ENCODE measurements around the gene RGS18.
"Not testable (repeated sequence)": the region's sequence is repeated elsewhere in the genome, so short reads cannot be mapped to it uniquely, and the experiment has no call there.

Gene RGS18

DNA sequence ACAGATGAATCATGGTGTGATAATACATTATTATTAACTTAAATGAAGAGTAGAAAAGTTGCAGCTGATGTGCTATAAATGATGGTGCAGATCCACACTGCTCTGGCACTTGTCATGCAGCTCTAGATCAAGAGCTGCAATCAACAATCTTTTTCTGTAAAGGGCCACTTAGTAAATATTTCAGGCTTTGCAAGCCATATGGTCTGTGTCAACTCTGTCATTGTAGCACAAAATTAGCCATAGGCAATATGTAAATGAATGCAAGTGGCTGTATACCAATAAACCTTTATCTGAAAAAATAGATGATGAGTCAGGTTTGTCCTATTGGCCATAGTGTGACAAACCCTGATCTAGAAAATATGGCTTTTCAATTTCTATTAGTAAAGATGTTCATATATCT is 66.6 kb downstream of the RGS18 start:
- DNase-seq (ENCODE audit: low read depth) = no peak
- no peak overlapping the region for H3K4me3 ChIP-seq (replicated peaks; ENCODE audit: low read depth, low read length)
- TF ChIP-seq, protein P1, sequence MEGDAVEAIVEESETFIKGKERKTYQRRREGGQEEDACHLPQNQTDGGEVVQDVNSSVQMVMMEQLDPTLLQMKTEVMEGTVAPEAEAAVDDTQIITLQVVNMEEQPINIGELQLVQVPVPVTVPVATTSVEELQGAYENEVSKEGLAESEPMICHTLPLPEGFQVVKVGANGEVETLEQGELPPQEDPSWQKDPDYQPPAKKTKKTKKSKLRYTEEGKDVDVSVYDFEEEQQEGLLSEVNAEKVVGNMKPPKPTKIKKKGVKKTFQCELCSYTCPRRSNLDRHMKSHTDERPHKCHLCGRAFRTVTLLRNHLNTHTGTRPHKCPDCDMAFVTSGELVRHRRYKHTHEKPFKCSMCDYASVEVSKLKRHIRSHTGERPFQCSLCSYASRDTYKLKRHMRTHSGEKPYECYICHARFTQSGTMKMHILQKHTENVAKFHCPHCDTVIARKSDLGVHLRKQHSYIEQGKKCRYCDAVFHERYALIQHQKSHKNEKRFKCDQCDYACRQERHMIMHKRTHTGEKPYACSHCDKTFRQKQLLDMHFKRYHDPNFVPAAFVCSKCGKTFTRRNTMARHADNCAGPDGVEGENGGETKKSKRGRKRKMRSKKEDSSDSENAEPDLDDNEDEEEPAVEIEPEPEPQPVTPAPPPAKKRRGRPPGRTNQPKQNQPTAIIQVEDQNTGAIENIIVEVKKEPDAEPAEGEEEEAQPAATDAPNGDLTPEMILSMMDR (IDR thresholded peaks at IDR 0.05; ENCODE audit: low read length, missing control alignments) = no peak

DNA sequence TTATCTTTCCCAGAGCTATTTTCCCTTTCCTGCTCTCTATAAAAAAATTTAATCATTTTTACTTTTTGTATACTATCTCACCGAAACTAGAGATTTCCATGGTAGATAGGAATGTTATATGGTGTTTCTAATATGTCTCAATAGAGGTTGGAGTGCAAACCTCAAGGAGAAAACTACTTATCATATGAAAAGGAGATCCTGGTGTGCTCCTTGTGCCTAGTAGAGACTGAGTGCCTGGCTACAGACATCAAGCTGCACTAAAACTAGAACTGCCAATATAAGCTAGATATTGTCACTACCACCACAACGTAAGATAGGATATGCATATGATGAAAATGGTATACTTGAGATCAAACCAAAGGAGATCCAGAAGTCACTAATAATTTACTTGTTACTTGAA is 67.0 kb downstream of the RGS18 start:
- TF ChIP-seq, protein P1 (IDR thresholded peaks at IDR 0.05; ENCODE audit: low read length, missing control alignments) = no peak
- no peak overlapping the region for H3K4me3 ChIP-seq (replicated peaks; ENCODE audit: low read depth, low read length)
- DNase-seq (ENCODE audit: low read depth) = peak; percentile 3

DNA sequence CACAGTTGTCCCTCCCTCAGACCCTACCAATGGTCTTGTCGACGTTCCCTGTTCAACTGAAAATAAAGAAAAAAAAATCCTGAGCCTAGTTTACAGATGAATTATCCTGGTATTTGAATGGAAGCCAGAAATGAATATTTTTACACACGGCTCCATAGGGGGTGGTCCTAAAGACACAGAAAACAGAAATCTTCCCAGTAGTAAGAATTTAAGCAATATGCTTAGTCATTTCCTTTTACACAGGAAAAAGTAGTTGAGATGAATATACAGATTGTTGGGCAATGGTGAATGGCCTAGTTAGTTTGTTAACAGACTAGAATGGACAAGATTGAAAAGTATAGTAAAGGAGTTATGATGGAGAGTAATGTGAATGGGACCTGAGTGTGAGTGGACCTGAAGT is 67.4 kb downstream of the RGS18 start:
- H3K4me3 ChIP-seq (replicated peaks; ENCODE audit: low read depth, low read length) = no peak overlapping the region
- TF ChIP-seq, protein P1 (IDR thresholded peaks at IDR 0.05; ENCODE audit: low read length, missing control alignments) = no peak
- DNase-seq (ENCODE audit: low read depth) = peak; percentile 91

DNA sequence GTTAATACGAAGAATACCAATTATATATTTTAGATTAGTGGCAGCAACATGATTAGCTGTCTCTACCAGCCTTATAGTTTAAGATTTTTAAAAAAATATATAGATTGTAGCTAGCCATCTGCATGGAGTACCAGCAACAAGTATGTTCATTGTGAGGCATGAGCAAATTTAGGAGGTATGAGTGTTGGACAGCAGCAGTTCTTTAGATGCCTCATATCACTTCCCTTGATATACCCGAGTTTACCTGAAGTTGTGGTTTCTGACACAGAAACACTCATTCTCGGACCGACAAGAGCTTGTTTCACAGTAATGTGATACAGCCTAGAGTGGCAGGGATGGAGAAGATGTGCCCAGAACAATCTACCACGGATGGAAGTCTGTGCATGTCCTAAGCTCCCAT is 69.1 kb downstream of the RGS18 start:
- no peak overlapping the region for H3K4me3 ChIP-seq (replicated peaks; ENCODE audit: low read depth, low read length)
- no peak for DNase-seq (ENCODE audit: low read depth)

DNA sequence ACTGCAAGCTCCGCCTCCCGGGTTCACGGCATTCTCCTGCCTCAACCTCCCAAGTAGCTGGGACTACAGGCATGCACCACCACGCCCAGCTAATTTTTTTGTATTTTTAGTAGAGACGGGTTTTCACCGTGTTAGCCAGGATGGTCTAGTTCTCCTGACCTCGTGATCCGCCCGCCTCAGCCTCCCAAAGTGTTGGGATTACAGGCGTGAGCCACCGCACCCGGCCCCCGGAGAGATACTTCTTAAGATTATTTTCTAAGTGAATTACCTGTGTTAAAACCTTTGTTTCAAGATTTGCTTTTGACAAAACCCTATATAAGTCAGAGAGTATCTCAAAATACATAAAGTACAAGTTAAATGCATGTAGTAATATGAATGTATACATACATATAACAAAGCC is 69.7 kb downstream of the RGS18 start:
- H3K4me3 ChIP-seq (replicated peaks; ENCODE audit: low read depth, low read length); DNase-seq (ENCODE audit: low read depth): not testable (repeated sequence)

More for the DNA sequence above, 69.1 kb downstream of the RGS18 start:
- TF ChIP-seq, protein P1 (IDR thresholded peaks at IDR 0.05; ENCODE audit: low read length, missing control alignments) = no peak

DNA sequence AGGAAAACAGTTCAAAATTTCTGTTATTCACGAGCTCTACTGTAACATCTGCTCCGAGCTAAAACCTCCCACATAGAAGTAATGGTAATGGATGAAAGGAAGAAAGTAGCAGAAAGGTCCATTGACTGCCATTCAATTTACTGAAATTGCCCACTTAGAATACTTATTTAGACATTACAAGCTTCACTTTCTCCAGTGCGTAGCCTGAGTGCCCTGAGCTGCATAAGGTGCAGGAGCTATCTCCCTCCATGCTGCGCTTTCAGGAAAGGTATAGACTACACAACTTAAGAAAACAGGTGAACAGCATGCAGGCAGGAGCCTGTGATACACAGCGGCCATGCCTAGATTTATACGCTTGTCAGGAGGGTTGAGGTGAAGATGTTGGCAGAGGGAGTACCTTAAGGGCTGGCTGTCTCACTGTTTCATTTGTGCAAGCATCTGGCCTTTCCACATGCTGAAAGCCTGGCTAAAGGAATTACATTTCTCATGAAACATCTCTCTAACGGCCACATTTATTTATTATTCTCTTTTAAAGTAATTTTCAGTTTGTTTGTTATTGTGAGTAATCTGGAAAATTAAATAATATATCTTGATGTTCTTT is 74.7 kb downstream of the RGS18 start:
- TF ChIP-seq, protein P1 (IDR thresholded peaks at IDR 0.05; ENCODE audit: low read length, missing control alignments) = no peak
- no peak overlapping the region for H3K4me3 ChIP-seq (replicated peaks; ENCODE audit: low read depth, low read length)
- DNase-seq (ENCODE audit: low read depth) = no peak

DNA sequence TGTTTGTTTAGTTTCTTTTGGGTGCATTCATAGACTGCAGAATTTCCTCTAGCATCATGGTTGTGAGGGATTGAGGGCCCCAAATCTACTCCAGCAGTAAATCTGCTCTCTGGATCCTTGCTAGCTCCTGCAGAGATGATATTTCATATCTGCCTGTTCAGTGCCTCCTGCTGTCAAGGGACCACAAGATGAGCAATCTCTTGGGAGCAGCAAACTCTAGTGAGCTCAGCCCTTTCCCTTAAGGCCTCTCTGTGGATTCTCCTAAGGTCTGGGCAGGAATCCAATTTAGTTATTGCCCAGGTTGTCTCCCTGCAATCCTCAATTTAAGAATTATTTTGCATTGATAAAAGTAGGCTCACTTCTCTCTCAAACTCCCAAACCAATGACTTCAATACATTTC is 76.9 kb downstream of the RGS18 start:
- peak; percentile 13 for DNase-seq (ENCODE audit: low read depth)
- TF ChIP-seq, protein P1 (IDR thresholded peaks at IDR 0.05; ENCODE audit: low read length, missing control alignments) = no peak
- H3K4me3 ChIP-seq (replicated peaks; ENCODE audit: low read depth, low read length) = no peak overlapping the region

All from fibroblast of pulmonary artery (primary cell).